ENCODE results near the gene DRAM2.

The DRAM2 gene

GRCh38 chr1:111163363-111163762 lies 23.5 kb upstream of the DRAM2 start:
- Histone ChIP-seq H3K4me1 (ENCODE audit: control insufficient read depth, insufficient read depth, low read length, unreplicated experiment) (no peaks in the 10 kb centered on the region), H3K27me3 (ENCODE audit: insufficient read depth, low read length) (no peaks in the 10 kb centered on the region), H3K4me3 (ENCODE audit: low read depth, low read length) (no peak overlapping the region), H3K79me2 (ENCODE audit: control insufficient read depth, insufficient read depth, low read length, unreplicated experiment) (no peaks in the 10 kb centered on the region), H3K27ac (ENCODE audit: low read depth, low read length) (no peak overlapping the region), H3K36me3 (ENCODE audit: insufficient read depth, low read length) (peaks cover 7% of the 10 kb centered on the region; the same call in 1 of the 2 replicates), H2AFZ (ENCODE audit: low read length, unreplicated experiment) (no peak overlapping the region)

GRCh38 chr1:111162488-111162880 lies 22.6 kb upstream of the DRAM2 start:
- peaks cover 4% of the 10 kb centered on the region; the same call in 1 of the 2 replicates for H3K36me3 ChIP-seq (ENCODE audit: insufficient read depth, low read length)
- H2AFZ ChIP-seq (ENCODE audit: low read length, unreplicated experiment), result no peak overlapping the region
- no peaks in the 10 kb centered on the region for H3K79me2 ChIP-seq (ENCODE audit: control insufficient read depth, insufficient read depth, low read length, unreplicated experiment)
- no peak overlapping the region for H3K27ac ChIP-seq (ENCODE audit: low read depth, low read length)
- H3K4me3 ChIP-seq (ENCODE audit: low read depth, low read length), result no peak overlapping the region
- H3K4me1 ChIP-seq (ENCODE audit: control insufficient read depth, insufficient read depth, low read length, unreplicated experiment), result no peaks in the 10 kb centered on the region
- H3K27me3 ChIP-seq (ENCODE audit: insufficient read depth, low read length), result no peaks in the 10 kb centered on the region

- Histone ChIP-seq H3K4me1 (ENCODE audit: control insufficient read depth, insufficient read depth, low read length, unreplicated experiment) (no peaks in the 10 kb centered on the region), H3K27me3 (ENCODE audit: insufficient read depth, low read length) (no peaks in the 10 kb centered on the region), H2AFZ (ENCODE audit: low read length, unreplicated experiment) (no peak overlapping the region), H3K79me2 (ENCODE audit: control insufficient read depth, insufficient read depth, low read length, unreplicated experiment) (no peaks in the 10 kb centered on the region), H3K4me3 (ENCODE audit: low read depth, low read length) (no peak overlapping the region), H3K36me3 (ENCODE audit: insufficient read depth, low read length) (peaks cover 4% of the 10 kb centered on the region; the same call in 1 of the 2 replicates), H3K27ac (ENCODE audit: low read depth, low read length) (no peak overlapping the region)
Measured at GRCh38 chr1:111161843-111162487, 22.1 kb upstream of the DRAM2 start.

DNA sequence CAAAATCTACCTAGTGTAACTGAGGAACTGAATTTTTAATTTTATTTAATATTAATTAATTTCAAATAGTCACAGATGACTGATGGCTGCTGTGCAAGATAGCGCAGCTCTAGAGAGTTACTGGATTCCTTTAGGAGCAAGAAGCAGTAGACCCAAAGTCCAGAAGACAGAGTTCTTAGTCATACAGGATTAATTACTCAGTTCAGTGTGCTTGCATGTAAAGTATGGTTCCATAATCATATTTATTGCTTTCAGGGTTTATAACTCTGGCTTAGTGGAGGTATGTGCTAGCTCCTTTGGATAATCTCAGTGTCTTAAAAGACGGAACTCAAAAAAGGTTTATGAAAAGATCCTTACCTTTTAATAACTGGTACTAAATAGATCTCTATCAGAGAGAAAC lies 17.5 kb upstream of the DRAM2 start:
- H3K27me3 ChIP-seq (ENCODE audit: insufficient read depth, low read length), result no peaks in the 10 kb centered on the region
- no peak overlapping the region for H3K27ac ChIP-seq (ENCODE audit: low read depth, low read length)
- no peak overlapping the region for H2AFZ ChIP-seq (ENCODE audit: low read length, unreplicated experiment)
- no peak overlapping the region for H3K4me3 ChIP-seq (ENCODE audit: low read depth, low read length)
- H3K79me2 ChIP-seq (ENCODE audit: control insufficient read depth, insufficient read depth, low read length, unreplicated experiment), result peaks cover 33% of the 10 kb centered on the region
- H3K4me1 ChIP-seq (ENCODE audit: control insufficient read depth, insufficient read depth, low read length, unreplicated experiment), result no peaks in the 10 kb centered on the region
- H3K36me3 ChIP-seq (ENCODE audit: insufficient read depth, low read length), result peaks cover 27% of the 10 kb centered on the region

- H2AFZ ChIP-seq (ENCODE audit: low read length, unreplicated experiment), result no peak overlapping the region
- H3K27me3 ChIP-seq (ENCODE audit: insufficient read depth, low read length), result no peaks in the 10 kb centered on the region
- H3K36me3 ChIP-seq (ENCODE audit: insufficient read depth, low read length), result peaks cover 28% of the 10 kb centered on the region
- no peak overlapping the region for H3K27ac ChIP-seq (ENCODE audit: low read depth, low read length)
- no peaks in the 10 kb centered on the region for H3K4me1 ChIP-seq (ENCODE audit: control insufficient read depth, insufficient read depth, low read length, unreplicated experiment)
- no peak overlapping the region for H3K4me3 ChIP-seq (ENCODE audit: low read depth, low read length)
- H3K79me2 ChIP-seq (ENCODE audit: control insufficient read depth, insufficient read depth, low read length, unreplicated experiment), result peaks cover 42% of the 10 kb centered on the region
Measured at GRCh38 chr1:111154021-111154999, 14.4 kb upstream of the DRAM2 start.

DNA sequence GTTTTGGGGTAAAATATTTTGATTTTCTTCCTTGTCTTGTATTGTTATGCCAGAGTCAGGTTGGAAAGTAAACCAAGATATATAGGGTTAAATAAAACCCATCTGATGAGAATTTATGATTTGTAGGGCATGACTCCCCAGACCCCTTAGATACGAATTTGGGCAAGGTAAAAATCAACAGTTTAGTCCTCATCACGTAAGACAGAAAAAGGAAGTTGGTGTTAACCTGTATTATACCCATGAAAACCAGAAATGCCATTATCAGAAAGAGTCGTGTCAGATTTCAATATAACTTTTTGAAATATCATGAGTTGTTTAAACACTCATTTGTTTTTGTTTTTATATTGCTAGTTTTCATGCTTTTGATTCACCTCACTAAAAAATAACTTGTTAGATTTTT lies 11.9 kb upstream of the DRAM2 start:
- H2AFZ ChIP-seq (ENCODE audit: low read length, unreplicated experiment), result no peak overlapping the region
- H3K4me1 ChIP-seq (ENCODE audit: control insufficient read depth, insufficient read depth, low read length, unreplicated experiment), result no peaks in the 10 kb centered on the region
- H3K79me2 ChIP-seq (ENCODE audit: control insufficient read depth, insufficient read depth, low read length, unreplicated experiment), result peaks cover 58% of the 10 kb centered on the region
- no peak overlapping the region for H3K4me3 ChIP-seq (ENCODE audit: low read depth, low read length)
- H3K27me3 ChIP-seq (ENCODE audit: insufficient read depth, low read length), result no peaks in the 10 kb centered on the region
- peaks cover 43% of the 10 kb centered on the region for H3K36me3 ChIP-seq (ENCODE audit: insufficient read depth, low read length)
- H3K27ac ChIP-seq (ENCODE audit: low read depth, low read length), result no peak overlapping the region

- H3K27ac ChIP-seq (ENCODE audit: low read depth, low read length), result no peak overlapping the region
- H3K4me3 ChIP-seq (ENCODE audit: low read depth, low read length), result no peak overlapping the region
- H3K36me3 ChIP-seq (ENCODE audit: insufficient read depth, low read length), result peaks cover 24% of the 10 kb centered on the region
- H3K79me2 ChIP-seq (ENCODE audit: control insufficient read depth, insufficient read depth, low read length, unreplicated experiment), result peaks cover 62% of the 10 kb centered on the region
- H3K27me3 ChIP-seq (ENCODE audit: insufficient read depth, low read length), result no peaks in the 10 kb centered on the region
- H3K4me1 ChIP-seq (ENCODE audit: control insufficient read depth, insufficient read depth, low read length, unreplicated experiment), result no peaks in the 10 kb centered on the region
- H2AFZ ChIP-seq (ENCODE audit: low read length, unreplicated experiment), result no peak overlapping the region
Measured at GRCh38 chr1:111148376-111148881, 8.5 kb upstream of the DRAM2 start.

DNA sequence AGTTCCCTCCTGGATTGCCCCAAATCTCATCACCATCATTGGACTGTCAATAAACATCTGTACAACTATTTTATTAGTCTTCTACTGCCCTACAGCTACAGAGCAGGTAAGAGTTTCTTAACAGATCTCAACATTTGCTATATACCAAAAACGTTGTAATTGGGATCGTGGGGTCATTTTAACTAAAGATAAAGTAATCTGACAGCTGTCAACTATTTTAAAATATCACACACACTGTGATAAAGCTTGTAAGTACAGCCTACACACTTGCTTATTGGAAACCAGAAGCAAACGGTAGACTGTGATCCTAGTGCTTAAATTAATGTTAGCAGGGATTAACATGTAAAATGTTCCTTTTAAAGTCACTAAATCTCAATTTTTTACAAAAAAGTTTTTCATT lies 8.1 kb upstream of the DRAM2 start:
- H3K36me3 ChIP-seq (ENCODE audit: insufficient read depth, low read length), result peaks cover 19% of the 10 kb centered on the region
- H3K4me3 ChIP-seq (ENCODE audit: low read depth, low read length), result no peak overlapping the region
- no peaks in the 10 kb centered on the region for H3K27me3 ChIP-seq (ENCODE audit: insufficient read depth, low read length)
- no peak overlapping the region for H3K27ac ChIP-seq (ENCODE audit: low read depth, low read length)
- H3K4me1 ChIP-seq (ENCODE audit: control insufficient read depth, insufficient read depth, low read length, unreplicated experiment), result no peaks in the 10 kb centered on the region
- H2AFZ ChIP-seq (ENCODE audit: low read length, unreplicated experiment), result no peak overlapping the region
- peaks cover 63% of the 10 kb centered on the region for H3K79me2 ChIP-seq (ENCODE audit: control insufficient read depth, insufficient read depth, low read length, unreplicated experiment)

DNA sequence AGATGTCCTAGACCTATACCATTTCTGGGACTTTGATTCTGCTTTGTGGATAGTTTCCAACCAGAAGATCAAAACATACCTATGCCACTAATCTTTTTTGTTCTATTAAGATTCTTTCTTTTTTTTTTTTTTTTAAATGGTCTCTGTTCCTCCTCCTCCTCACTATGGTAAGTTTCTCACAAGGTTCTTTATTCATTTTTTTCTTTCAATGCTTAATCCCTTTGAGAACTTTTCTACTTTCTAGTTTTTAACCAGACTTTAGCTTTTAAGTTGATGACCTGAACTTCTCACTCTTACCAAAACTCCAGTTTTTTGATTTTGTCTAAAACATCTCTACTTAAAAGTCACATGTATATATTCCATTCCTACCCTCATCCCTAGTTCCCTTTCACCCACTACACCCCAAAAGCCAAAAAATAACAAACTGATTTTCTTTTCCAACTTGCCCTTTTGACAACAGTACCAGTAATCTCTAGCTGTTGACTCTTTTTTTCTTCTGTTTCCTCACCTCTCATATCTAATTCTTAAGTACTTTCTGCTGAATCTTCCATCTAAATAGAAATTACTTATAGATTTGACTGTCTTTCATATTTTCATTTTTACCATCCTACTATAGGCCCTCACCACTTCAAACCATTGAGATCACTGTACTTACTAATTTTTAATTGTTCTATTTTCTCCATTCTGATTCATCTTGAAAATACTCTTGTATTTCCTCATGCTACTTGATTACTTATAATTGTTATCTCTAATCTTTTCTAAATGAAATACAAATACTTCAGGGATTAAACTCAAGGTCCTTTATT lies 6.3 kb upstream of the DRAM2 start:
- Histone ChIP-seq H3K27ac (ENCODE audit: low read depth, low read length) (no peak overlapping the region), H3K79me2 (ENCODE audit: control insufficient read depth, insufficient read depth, low read length, unreplicated experiment) (peaks cover 81% of the 10 kb centered on the region), H3K36me3 (ENCODE audit: insufficient read depth, low read length) (peaks cover 19% of the 10 kb centered on the region), H3K4me3 (ENCODE audit: low read depth, low read length) (no peak overlapping the region), H3K4me1 (ENCODE audit: control insufficient read depth, insufficient read depth, low read length, unreplicated experiment) (peaks cover 13% of the 10 kb centered on the region), H2AFZ (ENCODE audit: low read length, unreplicated experiment) (no peak overlapping the region), H3K27me3 (ENCODE audit: insufficient read depth, low read length) (no peaks in the 10 kb centered on the region)

- H3K79me2 ChIP-seq (ENCODE audit: control insufficient read depth, insufficient read depth, low read length, unreplicated experiment), result peaks cover 87% of the 10 kb centered on the region
- H3K36me3 ChIP-seq (ENCODE audit: insufficient read depth, low read length), result peaks cover 19% of the 10 kb centered on the region
- H3K27me3 ChIP-seq (ENCODE audit: insufficient read depth, low read length), result no peaks in the 10 kb centered on the region
- H3K27ac ChIP-seq (ENCODE audit: low read depth, low read length), result no peak overlapping the region
- H3K4me1 ChIP-seq (ENCODE audit: control insufficient read depth, insufficient read depth, low read length, unreplicated experiment), result peaks cover 15% of the 10 kb centered on the region
- H2AFZ ChIP-seq (ENCODE audit: low read length, unreplicated experiment), result no peak overlapping the region
- no peak overlapping the region for H3K4me3 ChIP-seq (ENCODE audit: low read depth, low read length)
Measured at GRCh38 chr1:111145542-111145941, 5.6 kb upstream of the DRAM2 start.
